NCI-H1048 (cell line): Measurements from ENCODE around the gene WNT3.
"Not testable (repeated sequence)": the region's sequence is repeated elsewhere in the genome, so short reads cannot be mapped to it uniquely, and the experiment has no call there.

Experiments
- DNase-seq: peaks from one replicate; lab custom pipeline; 2025; lab: John Stamatoyannopoulos, UW

WNT3 gene

DNA sequence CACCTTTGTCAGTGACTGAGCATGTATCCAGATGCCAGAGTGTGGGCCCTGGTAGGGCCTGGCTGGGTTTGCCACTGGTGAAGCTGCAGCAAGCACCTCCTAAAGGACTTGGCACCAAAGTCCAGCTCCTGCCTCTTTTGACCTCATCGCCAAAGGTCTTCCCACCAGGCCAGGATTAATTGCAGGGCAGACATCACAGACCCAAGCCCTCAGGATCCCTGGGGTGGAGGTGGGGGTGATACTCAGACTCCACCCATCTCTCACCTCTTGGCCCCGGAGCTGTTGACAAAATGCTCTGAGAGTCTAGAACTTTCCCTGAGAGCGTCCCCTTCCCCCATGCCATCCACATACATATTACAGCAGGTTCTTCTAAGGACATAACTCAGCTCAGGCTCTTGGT is 4.6 kb downstream of the WNT3 start:
- no peak for DNase-seq

GRCh38 chr17:46812624-46813318 is 5.7 kb downstream of the WNT3 start:
- DNase-seq, result no peak

DNA sequence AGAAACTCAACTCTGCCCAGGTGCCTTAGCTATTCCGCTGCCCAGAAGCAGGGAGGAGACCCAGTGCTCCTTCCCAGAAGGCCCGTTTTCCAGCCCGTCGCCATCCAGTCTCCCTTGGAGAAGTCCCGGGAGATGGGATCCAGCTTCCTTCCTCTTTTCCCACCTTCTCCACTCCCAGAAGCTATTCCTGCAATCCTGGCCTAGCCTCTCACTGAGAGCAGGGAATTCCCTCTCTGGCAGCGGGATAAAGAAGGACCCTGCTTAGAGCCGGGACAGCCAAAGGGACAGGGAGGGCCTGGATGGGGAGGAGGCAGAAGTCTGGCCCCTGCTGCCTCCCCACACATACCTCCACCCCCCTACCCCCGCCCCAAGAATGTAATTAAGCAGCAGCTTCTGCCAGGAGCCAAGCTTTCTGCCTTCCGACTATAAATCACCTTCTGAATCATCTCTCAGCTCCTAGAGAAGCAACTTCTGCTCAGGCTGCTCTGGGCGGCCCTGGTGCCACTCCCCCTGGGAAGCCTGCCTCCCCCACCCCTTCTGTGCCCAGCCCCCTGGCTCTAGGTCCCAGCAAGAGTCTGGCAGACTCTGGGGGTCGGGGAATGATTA is 6.4 kb downstream of the WNT3 start:
- DNase-seq, result no peak

DNA sequence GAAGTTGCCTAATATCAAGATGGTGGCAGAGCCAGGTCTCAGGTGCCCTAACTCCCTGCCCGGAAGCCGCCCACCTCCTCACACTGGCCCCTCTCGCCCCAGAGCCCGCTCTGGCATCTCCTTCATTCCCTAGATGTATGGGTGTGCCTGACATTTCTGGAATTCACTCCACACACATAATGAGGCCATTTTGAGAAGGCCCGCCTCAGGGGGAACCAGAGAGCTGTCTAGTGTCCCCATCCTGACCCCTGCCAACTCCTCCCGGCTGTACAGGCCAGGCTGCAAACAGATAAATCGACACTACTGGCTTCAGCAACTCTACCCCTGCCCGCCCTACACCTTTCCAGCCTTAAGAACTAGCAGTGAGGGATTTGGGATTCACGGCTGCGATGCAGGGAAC is 7.7 kb downstream of the WNT3 start:
- no peak for DNase-seq

DNA sequence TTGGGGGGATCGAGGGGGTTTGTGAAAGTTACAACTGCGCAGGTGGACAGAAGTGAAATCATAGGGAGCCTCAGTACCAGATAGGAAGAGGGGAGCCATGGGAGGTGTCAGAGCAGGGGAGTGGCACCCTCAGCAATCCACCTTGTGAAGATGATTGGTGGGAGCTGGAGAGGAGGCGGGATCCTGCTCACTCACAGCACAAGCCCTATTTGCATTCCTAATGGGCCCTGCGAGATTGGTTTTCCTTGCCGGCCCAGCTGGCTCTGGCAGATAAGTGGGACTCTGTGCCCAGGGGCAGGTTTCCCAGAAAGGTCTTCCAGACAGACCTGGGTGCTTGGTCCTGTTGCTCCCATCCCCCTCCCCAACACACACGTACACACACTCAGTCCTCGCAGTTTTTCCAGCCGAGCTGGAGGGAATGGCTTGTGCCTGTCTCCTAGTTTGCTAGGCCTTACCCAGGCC is 9.4 kb downstream of the WNT3 start:
- no peak for DNase-seq

DNA sequence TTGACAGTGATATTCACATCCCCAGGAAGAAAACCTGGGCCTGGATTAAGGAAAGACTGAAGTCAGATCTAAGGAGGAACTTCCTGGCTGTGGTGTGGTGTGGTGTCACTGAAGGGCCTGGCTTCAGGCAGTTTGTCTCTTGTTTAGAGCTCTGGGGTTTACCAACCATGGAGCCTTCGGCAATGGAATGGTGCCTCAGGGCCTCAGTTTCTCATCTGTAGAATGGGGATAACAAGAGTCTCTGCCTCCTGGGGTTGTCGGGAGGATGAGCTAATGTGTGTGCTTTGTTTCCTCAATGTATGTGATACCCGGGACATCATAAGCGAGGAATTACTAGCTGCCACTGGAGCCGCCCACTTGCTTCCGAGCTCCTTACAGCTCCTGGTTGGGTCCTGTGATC is 12.7 kb downstream of the WNT3 start:
- no peak for DNase-seq

DNA sequence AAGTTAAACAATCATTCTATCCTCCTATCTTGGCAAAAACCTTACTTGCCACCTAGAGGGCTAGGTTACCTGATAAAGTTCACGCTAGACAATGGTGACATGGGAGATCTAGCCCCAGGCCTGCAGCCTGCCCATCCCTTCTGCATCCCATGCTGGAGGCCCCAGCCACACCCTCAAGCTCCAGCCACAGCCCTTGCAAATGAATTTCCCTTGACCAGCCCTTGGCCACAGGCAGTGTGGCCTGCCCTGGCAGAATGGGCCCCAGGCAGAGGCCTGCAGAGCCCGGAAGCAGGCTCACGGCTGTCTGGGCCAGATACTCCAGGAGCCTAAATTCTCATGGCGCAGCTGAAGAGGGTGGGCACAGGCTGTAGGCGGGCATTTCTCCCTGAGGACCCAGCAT is 14.9 kb downstream of the WNT3 start:
- no peak for DNase-seq

GRCh38 chr17:46802800-46803199 is 15.7 kb downstream of the WNT3 start:
- DNase-seq, result no peak

- DNase-seq, result no peak
These were observed 17.9 kb downstream of the WNT3 start for GRCh38 chr17:46800573-46800972.

DNA sequence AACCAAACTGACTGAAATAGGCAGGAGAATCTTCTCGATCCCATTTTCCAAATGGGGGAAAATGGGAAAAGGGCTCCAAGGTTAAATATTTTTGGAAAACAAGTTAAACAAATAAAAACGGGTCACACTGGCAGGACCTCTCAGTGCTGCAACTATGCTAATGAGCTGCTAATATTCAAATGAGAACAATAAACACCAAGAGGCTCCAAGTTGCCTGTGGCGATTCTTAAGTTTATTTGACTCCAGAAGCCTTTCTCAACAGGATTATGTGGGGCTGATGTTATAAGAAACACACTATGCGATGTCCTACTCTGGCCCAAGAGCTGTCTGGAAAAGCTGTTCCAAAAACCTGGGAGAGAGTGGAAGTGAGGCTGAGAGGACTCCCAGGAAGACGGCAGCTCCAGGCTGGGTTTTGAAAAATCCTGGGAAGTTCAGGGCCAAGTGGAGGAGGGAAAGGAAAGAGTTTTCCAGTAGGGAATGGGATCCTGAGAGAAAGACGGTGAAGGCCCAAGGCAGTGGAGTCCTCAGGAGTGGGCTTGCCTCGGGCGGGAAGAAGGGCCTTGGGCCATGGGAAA is 21.4 kb downstream of the WNT3 start:
- no peak for DNase-seq

DNA sequence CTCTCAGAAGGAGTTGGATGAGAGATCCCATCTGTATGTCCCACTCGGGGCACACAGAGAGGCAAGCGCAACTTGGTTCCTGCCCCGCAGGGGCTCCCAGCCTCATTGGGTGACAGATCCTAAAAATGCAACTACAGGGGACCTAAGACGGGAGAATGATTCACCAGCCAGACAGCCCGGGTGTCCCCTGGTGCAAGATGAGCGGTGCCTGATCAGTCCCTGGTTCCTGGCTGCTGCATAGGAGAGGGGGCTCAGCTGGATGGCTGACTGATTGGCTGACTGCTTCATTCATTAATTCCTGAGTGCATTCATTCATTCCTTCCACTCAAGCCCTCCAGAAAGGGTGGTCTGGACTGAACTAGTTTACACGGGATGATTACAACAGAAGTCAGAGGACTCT is 22.0 kb downstream of the WNT3 start:
- no peak for DNase-seq

- DNase-seq, result no peak
These were observed 22.4 kb downstream of the WNT3 start for GRCh38 chr17:46796084-46796483.

- DNase-seq, result no peak
These were observed 23.0 kb downstream of the WNT3 start for GRCh38 chr17:46795379-46795952.

- DNase-seq, result no peak
These were observed 24.2 kb downstream of the WNT3 start for GRCh38 chr17:46794318-46794717.

- no peak for DNase-seq
These were observed 25.0 kb downstream of the WNT3 start for GRCh38 chr17:46793541-46793940.

- DNase-seq, result not testable (repeated sequence)
These were observed 25.5 kb downstream of the WNT3 start for GRCh38 chr17:46793023-46793422.

DNA sequence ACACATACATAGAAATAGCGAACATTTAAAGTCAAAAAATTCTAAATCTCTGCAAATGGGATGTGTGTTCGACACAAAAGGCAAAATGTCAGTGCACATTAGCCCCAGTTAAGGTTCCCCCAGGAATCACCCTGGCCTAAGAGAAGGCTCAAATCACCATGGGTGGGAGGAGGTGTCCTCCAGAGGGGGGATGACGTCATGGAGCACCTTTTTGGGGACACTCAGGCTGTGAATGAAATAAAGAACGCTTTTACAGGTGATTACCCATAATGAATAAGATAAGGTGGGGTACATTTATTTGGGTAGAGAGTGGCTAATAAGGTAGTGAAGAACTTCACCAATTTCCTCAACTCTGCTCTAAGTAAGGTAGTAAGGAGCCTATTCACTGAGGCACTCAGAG is 26.4 kb downstream of the WNT3 start:
- DNase-seq, result no peak

DNA sequence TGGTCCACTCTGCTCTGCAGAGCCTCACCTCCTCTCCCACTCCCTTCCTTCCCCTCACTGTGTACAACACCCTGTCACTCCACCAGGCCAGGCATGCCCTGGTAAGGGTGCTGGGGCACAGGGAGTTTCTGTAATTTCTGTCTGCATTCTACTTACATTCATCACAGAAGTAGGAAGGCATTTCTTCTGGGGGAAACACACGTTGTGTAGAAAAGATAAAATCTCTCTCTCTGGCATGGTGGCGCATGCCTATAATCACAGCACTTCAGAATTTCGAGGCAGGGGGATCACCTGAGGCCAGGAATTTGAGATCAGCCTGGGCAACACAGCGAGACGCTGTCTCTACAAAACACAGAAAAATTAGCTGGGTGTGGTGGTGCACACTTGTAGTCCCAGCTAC is 27.0 kb downstream of the WNT3 start:
- DNase-seq, result no peak

- no peak for DNase-seq
These were observed 28.3 kb downstream of the WNT3 start for GRCh38 chr17:46790216-46790615.

DNA sequence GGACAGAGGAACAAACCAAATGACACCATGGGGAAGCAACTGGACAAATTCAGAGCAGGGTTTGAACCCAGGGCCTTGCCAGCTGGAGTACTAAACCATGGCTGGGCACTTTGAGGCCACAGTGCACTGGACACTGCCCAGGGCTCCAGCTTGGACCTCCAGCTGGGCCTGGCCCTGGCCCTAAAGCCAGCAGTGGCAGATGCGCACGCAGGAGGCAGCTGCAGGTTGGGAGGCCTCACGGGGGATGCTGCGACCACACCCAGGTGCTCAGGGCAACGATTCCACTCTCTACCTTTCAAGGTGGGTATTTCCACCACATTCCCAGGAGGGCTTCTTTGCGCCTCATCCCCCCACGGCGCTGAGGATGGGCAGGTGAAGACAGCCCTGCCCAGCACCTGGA is 28.9 kb downstream of the WNT3 start:
- no peak for DNase-seq

- DNase-seq, result no peak
These were observed 29.7 kb downstream of the WNT3 start for GRCh38 chr17:46788796-46789195.

GRCh38 chr17:46788300-46788699 is 30.2 kb downstream of the WNT3 start:
- no peak for DNase-seq

- no peak for DNase-seq
These were observed 31.0 kb downstream of the WNT3 start for GRCh38 chr17:46787478-46787877.
